GM06990 (cell line): Measurements from ENCODE around the gene ZNF425.

Experiments
- DNase-seq: peaks from one replicate; pipeline ENCODE4 v3.0.0-alpha.2; 2011; ENCODE audit not compliant: insufficient read length; ENCODE audit errors: extremely low read depth
- H3K27me3 ChIP-seq: replicated peaks from 2 replicates; pipeline ENCODE4 v1.6.0; 2011; ENCODE audit warnings: low read length; ENCODE audit not compliant: control insufficient read depth, insufficient read depth
- H3K36me3 ChIP-seq: 2 replicates; pipeline ENCODE4 v1.5.1; 2011; ENCODE audit warnings: low read length; ENCODE audit not compliant: control insufficient read depth, insufficient read depth
- H3K4me3 ChIP-seq: replicated peaks from 2 replicates; pipeline ENCODE4 v1.5.1; 2011; ENCODE audit warnings: low read depth, mild to moderate bottlenecking, control low read depth, low read length
- CTCF ChIP-seq: IDR thresholded peaks from 2 replicates; pipeline ENCODE4 v1.5.1; 2011; ENCODE audit warnings: low read length, control low read depth, mild to moderate bottlenecking, inconsistent platforms; ENCODE audit not compliant: insufficient read depth, poor library complexity, severe bottlenecking

Gene ZNF425

GRCh38 chr7:149140831-149141230 is 14.7 kb upstream of the ZNF425 start:
- DNase-seq: no peak
- TF ChIP-seq CTCF: no peak
- H3K36me3 ChIP-seq: no peaks in the 10 kb centered on the region; the same call in 1 of the 2 replicates

GRCh38 chr7:149136118-149136517 is 10.0 kb upstream of the ZNF425 start:
- Histone ChIP-seq H3K4me3 (no peak overlapping the region), H3K27me3 (no peaks in the 10 kb centered on the region), H3K36me3 (peaks cover 1% of the 10 kb centered on the region)
- no peak for TF ChIP-seq CTCF
- DNase-seq: no peak

More at GRCh38 chr7:149140831-149141230, 14.7 kb upstream of the ZNF425 start:
- Histone ChIP-seq H3K27me3 (no peaks in the 10 kb centered on the region), H3K4me3 (no peak overlapping the region)

- TF ChIP-seq CTCF: no peak
- no peaks in the 10 kb centered on the region for H3K27me3 ChIP-seq
- DNase-seq: no peak
- no peak overlapping the region for H3K4me3 ChIP-seq
- H3K36me3 ChIP-seq: peaks cover 6% of the 10 kb centered on the region
These were observed 7.0 kb upstream of the ZNF425 start for GRCh38 chr7:149133028-149133710.

- Histone ChIP-seq H3K36me3 (peaks cover 6% of the 10 kb centered on the region), H3K27me3 (no peaks in the 10 kb centered on the region), H3K4me3 (no peak overlapping the region)
- TF ChIP-seq CTCF: no peak
- no peak for DNase-seq
These were observed 4.6 kb upstream of the ZNF425 start for GRCh38 chr7:149130572-149131198.

- no peak for TF ChIP-seq CTCF
- no peaks in the 10 kb centered on the region for H3K27me3 ChIP-seq
- peak overlapping the region; percentile 99 for H3K4me3 ChIP-seq
- peaks cover 4% of the 10 kb centered on the region for H3K36me3 ChIP-seq
- peak; percentile 81 for DNase-seq
These were observed 640 bp upstream of the ZNF425 start for GRCh38 chr7:149126662-149127266.
